WTC11 (cell line): ENCODE results near the gene CELF2. TPM values are rescaled to one million over a fixed set of nuclear protein-coding genes. Genes with fewer than 3 reads are reported as not detected.

Source experiments
- ATAC-seq: fragments of 200-7000 bp; cut with Tn5 transposase; 2 replicates; pipeline ENCODE4 v1.10.0; 2021; ENCODE audit warnings: mild to moderate bottlenecking, moderate library complexity
- CTCF ChIA-PET: fragments of 300-600 bp; sonication (Branson Sonifier 250); formaldehyde crosslinking; loops from one replicate; lab custom pipeline; 2021; ENCODE audit warnings: antibody characterized with exemption; lab: Charles Lee
- POLR2A ChIA-PET: fragments of 350-600 bp; sonication (Branson Sonifier 250); formaldehyde crosslinking; loops from one replicate; lab custom pipeline; 2021; ENCODE audit warnings: antibody characterized with exemption; lab: Charles Lee
- DNase-seq: peaks from one replicate; pipeline ENCODE4 v3.0.0; 2021; ENCODE audit warnings: low spot score
- H3K27ac Mint-ChIP-seq: 2 replicates; pipeline ENCODE4 v1.8.0; 2021; ENCODE audit warnings: mixed read lengths
- H3K27me3 Mint-ChIP-seq: 2 replicates; pipeline ENCODE4 v1.8.0; 2021; ENCODE audit warnings: low read depth, mild to moderate bottlenecking, moderate library complexity, mixed read lengths
- H3K36me3 Mint-ChIP-seq: 2 replicates; pipeline ENCODE4 v1.8.0; 2021; ENCODE audit warnings: mixed read lengths
- H3K4me1 Mint-ChIP-seq: 2 replicates; pipeline ENCODE4 v1.8.0; 2022; ENCODE audit warnings: mixed read lengths
- H3K4me3 Mint-ChIP-seq: 2 replicates; pipeline ENCODE4 v1.8.0; 2021; ENCODE audit warnings: mild to moderate bottlenecking, moderate library complexity, mixed read lengths
- H3K9me3 Mint-ChIP-seq: 2 replicates; pipeline ENCODE4 v1.8.0; 2021; ENCODE audit warnings: mixed read lengths
- AR ChIP-seq: fragments of 250-450 bp; sonication (Bioruptor Pico); IDR thresholded peaks from 2 replicates; pipeline ENCODE4 v1.9.0; 2021; ENCODE audit warnings: mild to moderate bottlenecking
- ATF3 ChIP-seq: sonication (generic); formaldehyde crosslinking; conservative IDR thresholded peaks from 2 replicates; pipeline ENCODE4 v1.8.1; 2022; ENCODE audit warnings: mild to moderate bottlenecking, missing genetic modification reagents
- CREB1 ChIP-seq: sonication (generic); formaldehyde crosslinking; IDR thresholded peaks from 2 replicates; pipeline ENCODE4 v1.8.0; 2023; ENCODE audit warnings: mild to moderate bottlenecking, missing genetic modification reagents
- CTCF ChIP-seq: fragments of 200-600 bp; IDR thresholded peaks from 2 replicates; pipeline ENCODE4 v1.8.0; 2022; ENCODE audit warnings: antibody characterized with exemption
- E2F5 ChIP-seq: sonication (generic); formaldehyde crosslinking; IDR thresholded peaks from 2 replicates; pipeline ENCODE4 v1.8.1; 2022; ENCODE audit warnings: mild to moderate bottlenecking, moderate library complexity, missing genetic modification reagents
- EMX1 ChIP-seq: fragments of 250-450 bp; sonication (Bioruptor Pico); IDR thresholded peaks from 2 replicates; pipeline ENCODE4 v1.8.0; 2021; ENCODE audit warnings: mild to moderate bottlenecking
- ERG ChIP-seq: fragments of 250-450 bp; sonication (Bioruptor Pico); IDR thresholded peaks from 2 replicates; pipeline ENCODE4 v1.8.0; 2021; ENCODE audit warnings: mild to moderate bottlenecking
- GABPB1 ChIP-seq: sonication (generic); formaldehyde crosslinking; IDR thresholded peaks from 2 replicates; pipeline ENCODE4 v1.8.1; 2023; ENCODE audit warnings: mild to moderate bottlenecking, missing genetic modification reagents
- HMGA2 ChIP-seq: fragments of 250-450 bp; sonication (Bioruptor Pico); IDR thresholded peaks from 2 replicates; pipeline ENCODE4 v1.4.0; 2021; ENCODE audit warnings: mild to moderate bottlenecking, moderate library complexity
- HMGXB4 ChIP-seq: sonication (generic); formaldehyde crosslinking; IDR thresholded peaks from 2 replicates; pipeline ENCODE4 v1.8.1; 2023; ENCODE audit warnings: mild to moderate bottlenecking, moderate library complexity, missing genetic modification reagents
- IRF1 ChIP-seq: sonication (generic); formaldehyde crosslinking; IDR thresholded peaks from 2 replicates; pipeline ENCODE4 v1.8.0; 2023; ENCODE audit warnings: missing genetic modification reagents
- IRF2 ChIP-seq: sonication (generic); formaldehyde crosslinking; IDR thresholded peaks from 2 replicates; pipeline ENCODE4 v1.8.0; 2022; ENCODE audit warnings: low read depth, missing genetic modification reagents, borderline replicate concordance
- KAT7 ChIP-seq: sonication (generic); formaldehyde crosslinking; IDR thresholded peaks from 2 replicates; pipeline ENCODE4 v1.8.1; 2023; ENCODE audit warnings: missing genetic modification reagents, mild to moderate bottlenecking, borderline replicate concordance
- MXD4 ChIP-seq: fragments of 250-450 bp; sonication (Bioruptor Pico); IDR thresholded peaks from 2 replicates; pipeline ENCODE4 v1.8.0; 2021; ENCODE audit warnings: mild to moderate bottlenecking, moderate library complexity, borderline replicate concordance
- SP1 ChIP-seq: sonication (generic); formaldehyde crosslinking; conservative IDR thresholded peaks from 2 replicates; pipeline ENCODE4 v1.8.1; 2022; ENCODE audit warnings: missing genetic modification reagents
- ZNF532 ChIP-seq: fragments of 250-450 bp; sonication (Bioruptor Pico); IDR thresholded peaks from 2 replicates; pipeline ENCODE4 v1.9.0; 2021; ENCODE audit warnings: mild to moderate bottlenecking, borderline replicate concordance
- total RNA-seq: library from RNA; stranded (reverse); gene quantifications from 3 replicates; pipeline ENCODE4 v1.2.3, GENCODE V29; 2021

Gene CELF2
- total RNA-seq, 1 experiment from 2014 or later = 24.6 TPM

GRCh38 chr10:11082526-11082925 lies 64.9 kb downstream of the CELF2 start:
- TF ChIP-seq SP1 (CRISPR knock-in tag) (no peak), ERG (no peak), CREB1 (no peak), AR (CRISPR knock-in tag) (no peak), IRF1 (CRISPR knock-in tag) (no peak), KAT7 (no peak), HMGXB4 (CRISPR knock-in tag) (no peak), E2F5 (CRISPR knock-in tag) (no peak), EMX1 (CRISPR knock-in tag) (no peak), MXD4 (CRISPR knock-in tag) (no peak), HMGA2 (CRISPR knock-in tag) (no peak)
- TF ChIP-seq, all 79 proteins: peak for 0
- POLR2A ChIA-PET = no interaction called here
- H3K4me1 Mint-ChIP-seq = peaks cover 19% of the 10 kb centered on the region
- CTCF ChIA-PET = interaction anchor here (0.8 to 1.1 kb wide), 2 partner anchors 83 to 111 kb away, joined by 3 read pairs; no protein-coding TSS in a partner anchor
- no peak overlapping the region for H3K4me3 Mint-ChIP-seq
- no peak overlapping the region for H3K27ac Mint-ChIP-seq
- DNase-seq = no peak
- H3K36me3 Mint-ChIP-seq = no peaks in the 10 kb centered on the region
- ATAC-seq = no peak
- H3K9me3 Mint-ChIP-seq = no peaks in the 10 kb centered on the region
- H3K27me3 Mint-ChIP-seq = no peaks in the 10 kb centered on the region

GRCh38 chr10:11083051-11083450 lies 65.4 kb downstream of the CELF2 start:
- POLR2A ChIA-PET = no interaction called here
- Mint-ChIP-seq H3K4me1 (peaks cover 14% of the 10 kb centered on the region), H3K9me3 (no peaks in the 10 kb centered on the region), H3K36me3 (no peaks in the 10 kb centered on the region), H3K27ac (no peak overlapping the region), H3K4me3 (no peak overlapping the region), H3K27me3 (no peaks in the 10 kb centered on the region)
- ATAC-seq (no peak), DNase-seq (no peak)
- CTCF ChIA-PET = interaction anchor here (1.1 kb wide), 1 partner anchor 83 kb away, joined by 3 read pairs; no protein-coding TSS in a partner anchor
- no peak for TF ChIP-seq ZNF532 (CRISPR knock-in tag)
- TF ChIP-seq CTCF = no peak
- TF ChIP-seq HMGA2 (CRISPR knock-in tag) = no peak
- TF ChIP-seq ATF3 = no peak
- no peak for TF ChIP-seq GABPB1
- no peak for TF ChIP-seq IRF2
